Measurements from ENCODE around the gene NDUFB3.

NDUFB3 gene

GRCh38 chr2:201114350-201114749 is 42.5 kb downstream of the NDUFB3 start:
- no peak for DNase-seq (ENCODE audit: low read depth in 1 of 2, low spot score in 1 of 2)
- no peaks in the 10 kb centered on the region for H3K27me3 ChIP-seq (ENCODE audit: insufficient read depth, poor library complexity, severe bottlenecking)
- no peak overlapping the region; the same call in 1 of the 2 replicates for H3K27ac ChIP-seq (replicated peaks)
- H3K4me3 ChIP-seq (replicated peaks; ENCODE audit: insufficient read depth, low read length): no peak overlapping the region
- TF ChIP-seq GABPA (IDR thresholded peaks at IDR 0.05; ENCODE audit: low read depth) (no peak), CTCF (IDR thresholded peaks at IDR 0.05; ENCODE audit: insufficient read depth, low read length) (no peak), POLR2AphosphoS5 (IDR thresholded peaks at IDR 0.05; ENCODE audit: low read depth) (no peak), SPI1 (IDR thresholded peaks at IDR 0.05; ENCODE audit: borderline replicate concordance, low read depth) (no peak), REST (IDR thresholded peaks at IDR 0.05; ENCODE audit: insufficient replicate concordance, low read depth) (no peak)

- no peak overlapping the region for H3K4me3 ChIP-seq (replicated peaks; ENCODE audit: insufficient read depth, low read length)
- no peak for DNase-seq (ENCODE audit: low read depth in 1 of 2, low spot score in 1 of 2)
- TF ChIP-seq REST (IDR thresholded peaks at IDR 0.05; ENCODE audit: insufficient replicate concordance, low read depth) (no peak), SPI1 (IDR thresholded peaks at IDR 0.05; ENCODE audit: borderline replicate concordance, low read depth) (no peak), CTCF (IDR thresholded peaks at IDR 0.05; ENCODE audit: insufficient read depth, low read length) (no peak)
Observed at GRCh38 chr2:201114846-201115245, 43.0 kb downstream of the NDUFB3 start.

GRCh38 chr2:201116115-201116958 is 44.5 kb downstream of the NDUFB3 start, which contains the start of gene CFLAR:
Gene CFLAR, plus strand, starts transcription at chr2:201116164. Its CDS starts 13,702 bp downstream, at chr2:201129866.
- TF ChIP-seq SPI1 (IDR thresholded peaks at IDR 0.05; ENCODE audit: borderline replicate concordance, low read depth) (no peak; the same call in 1 of the 2 replicates), REST (IDR thresholded peaks at IDR 0.05; ENCODE audit: insufficient replicate concordance, low read depth) (peak; percentile 28), GABPA (IDR thresholded peaks at IDR 0.05; ENCODE audit: low read depth) (peak; percentile 79), CTCF (IDR thresholded peaks at IDR 0.05; ENCODE audit: insufficient read depth, low read length) (no peak), POLR2AphosphoS5 (IDR thresholded peaks at IDR 0.05; ENCODE audit: low read depth) (peak; percentile 87)
- Histone ChIP-seq H3K4me3 (replicated peaks; ENCODE audit: insufficient read depth, low read length) (peak within 1 kb of the TSS; percentile 85), H3K27me3 (ENCODE audit: insufficient read depth, poor library complexity, severe bottlenecking) (no peaks in the 10 kb centered on the region), H3K27ac (replicated peaks) (peak within 1 kb of the TSS; percentile 98)
- DNase-seq (ENCODE audit: low read depth in 1 of 2, low spot score in 1 of 2): peak; percentile 91 to 94

More at GRCh38 chr2:201114846-201115245, 43.0 kb downstream of the NDUFB3 start:
- no peaks in the 10 kb centered on the region for H3K27me3 ChIP-seq (ENCODE audit: insufficient read depth, poor library complexity, severe bottlenecking)
- peak overlapping the region; percentile 98 for H3K27ac ChIP-seq (replicated peaks)
